Suprapubic skin (tissue), 3 donors: Measurements from ENCODE around the gene SVIL.

Experiments
- POLR2A ChIP-seq, 2 donors: fragments of 450-650 bp; IDR thresholded peaks; one replicate each; pipeline ENCODE4 v1.6.1; 2017; ENCODE audit warnings: antibody characterized with exemption in 2 of 2, mild to moderate bottlenecking in 2 of 2, moderate library complexity in 2 of 2
- TF ChIP-seq, protein P1 (sequence below), 2 donors: fragments of 200-600 bp in 1 of 2; fragments of 450-650 bp in 1 of 2; sonication (generic) in 1 of 2; IDR thresholded peaks; one replicate each; pipeline ENCODE4 v1.5.1; 2016 to 2019; ENCODE audit warnings: antibody characterized with exemption in 2 of 2, mild to moderate bottlenecking in 1 of 2, moderate library complexity in 1 of 2

DNA sequence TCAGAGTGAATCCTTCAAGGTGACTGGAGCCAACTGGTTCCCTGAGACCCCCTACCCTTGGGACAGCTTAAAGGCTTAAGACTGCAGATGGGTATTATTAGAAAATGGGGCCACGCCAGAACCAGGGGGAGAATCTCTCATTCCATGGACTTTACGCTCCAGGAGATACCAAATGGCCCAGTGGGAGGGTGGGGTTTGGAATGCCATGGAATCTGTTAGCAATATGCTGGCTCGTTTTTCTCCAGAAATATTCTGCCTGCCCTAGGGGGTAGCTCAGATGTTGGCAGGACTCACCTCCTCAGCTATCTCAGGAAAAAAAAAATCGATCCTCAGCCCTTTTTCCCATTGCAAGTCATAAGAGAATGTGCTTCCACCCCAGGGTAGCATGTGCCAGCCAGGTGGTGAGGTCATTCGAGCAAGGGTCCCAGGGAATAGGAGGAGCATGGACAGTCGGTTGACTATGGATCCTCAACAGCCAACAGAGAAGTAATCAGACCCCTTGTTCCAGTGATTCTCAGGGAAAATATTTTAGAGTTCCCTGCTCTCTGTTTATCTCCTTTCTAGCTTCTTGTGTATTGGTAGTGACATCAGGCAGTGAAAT, 22.9 kb downstream of the SVIL start:
- TF ChIP-seq POLR2A (IDR thresholded peaks at IDR 0.05), result no peak
- TF ChIP-seq, protein P1, sequence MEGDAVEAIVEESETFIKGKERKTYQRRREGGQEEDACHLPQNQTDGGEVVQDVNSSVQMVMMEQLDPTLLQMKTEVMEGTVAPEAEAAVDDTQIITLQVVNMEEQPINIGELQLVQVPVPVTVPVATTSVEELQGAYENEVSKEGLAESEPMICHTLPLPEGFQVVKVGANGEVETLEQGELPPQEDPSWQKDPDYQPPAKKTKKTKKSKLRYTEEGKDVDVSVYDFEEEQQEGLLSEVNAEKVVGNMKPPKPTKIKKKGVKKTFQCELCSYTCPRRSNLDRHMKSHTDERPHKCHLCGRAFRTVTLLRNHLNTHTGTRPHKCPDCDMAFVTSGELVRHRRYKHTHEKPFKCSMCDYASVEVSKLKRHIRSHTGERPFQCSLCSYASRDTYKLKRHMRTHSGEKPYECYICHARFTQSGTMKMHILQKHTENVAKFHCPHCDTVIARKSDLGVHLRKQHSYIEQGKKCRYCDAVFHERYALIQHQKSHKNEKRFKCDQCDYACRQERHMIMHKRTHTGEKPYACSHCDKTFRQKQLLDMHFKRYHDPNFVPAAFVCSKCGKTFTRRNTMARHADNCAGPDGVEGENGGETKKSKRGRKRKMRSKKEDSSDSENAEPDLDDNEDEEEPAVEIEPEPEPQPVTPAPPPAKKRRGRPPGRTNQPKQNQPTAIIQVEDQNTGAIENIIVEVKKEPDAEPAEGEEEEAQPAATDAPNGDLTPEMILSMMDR (IDR thresholded peaks at IDR 0.05), result no peak
